Caco-2 (cell line): ENCODE measurements around the gene SART3. TPM values are rescaled to one million over a fixed set of nuclear protein-coding genes. Genes with fewer than 3 reads are reported as not detected.

Source experiments
- BruUV-seq: library from RNA; stranded (reverse); fragments of 400-500 nt; replicated peaks from 2 replicates; lab custom pipeline; 2021; lab: Mats Ljungman, UMichigan
- CTCF ChIA-PET: fragments of 300-600 bp; sonication (Branson Sonifier 250); formaldehyde crosslinking; loops from one replicate; lab custom pipeline; 2022; ENCODE audit warnings: antibody characterized with exemption; lab: Charles Lee
- POLR2A ChIA-PET: fragments of 300-600 bp; sonication (Branson Sonifier 250); formaldehyde crosslinking; loops from one replicate; lab custom pipeline; 2022; ENCODE audit warnings: antibody characterized with exemption; lab: Charles Lee
- DNase-seq, 2 experiments: peaks; one replicate each; pipeline versions ENCODE4 v3.0.0 to v3.0.0-alpha.2; 2020 to 2022
- H3K27me3 ChIP-seq: replicated peaks from 2 replicates; pipeline ENCODE4 v1.6.0; 2011; ENCODE audit warnings: low read length; ENCODE audit not compliant: control insufficient read depth, insufficient read depth
- H3K36me3 ChIP-seq: 2 replicates; pipeline ENCODE4 v1.5.1; 2011; ENCODE audit warnings: low read length; ENCODE audit not compliant: control insufficient read depth, insufficient read depth
- H3K4me1 ChIP-seq: fragments of 250-450 bp; sonication (Bioruptor Pico); 2 replicates; pipeline ENCODE4 v1.5.1; 2020; ENCODE audit warnings: mild to moderate bottlenecking
- H3K4me3 ChIP-seq: 2 replicates; pipeline ENCODE4 v1.5.1; 2011; ENCODE audit warnings: low read depth, mild to moderate bottlenecking, control low read depth, low read length
- H3K9me3 ChIP-seq: fragments of 250-450 bp; sonication (Bioruptor Pico); 2 replicates; pipeline ENCODE4 v1.5.1; 2020; ENCODE audit warnings: mild to moderate bottlenecking, moderate library complexity
- H3K27ac Mint-ChIP-seq: one replicate; pipeline ENCODE4 v1.8.0; 2022; ENCODE audit warnings: mixed read lengths; ENCODE audit not compliant: unreplicated experiment
- H3K27me3 Mint-ChIP-seq: one replicate; pipeline ENCODE4 v1.8.0; 2022; ENCODE audit warnings: mixed read lengths; ENCODE audit not compliant: insufficient read depth, unreplicated experiment
- H3K36me3 Mint-ChIP-seq: one replicate; pipeline ENCODE4 v1.8.0; 2022; ENCODE audit warnings: mild to moderate bottlenecking, mixed read lengths; ENCODE audit not compliant: insufficient read depth, unreplicated experiment
- H3K4me1 Mint-ChIP-seq: one replicate; pipeline ENCODE4 v1.8.0; 2022; ENCODE audit warnings: low read depth, mixed read lengths; ENCODE audit not compliant: unreplicated experiment
- H3K4me3 Mint-ChIP-seq: one replicate; pipeline ENCODE4 v1.8.0; 2022; ENCODE audit warnings: mild to moderate bottlenecking, moderate library complexity, mixed read lengths; ENCODE audit not compliant: unreplicated experiment
- H3K9me3 Mint-ChIP-seq: one replicate; pipeline ENCODE4 v1.8.0; 2022; ENCODE audit warnings: mixed read lengths; ENCODE audit not compliant: unreplicated experiment
- intact Hi-C: fragments of 100-400 bp; cut with micrococcal nuclease; formaldehyde crosslinking; loops from one replicate; pipeline ENCODE4 v1.10.0; 2022; ENCODE audit not compliant: unreplicated experiment
- total RNA-seq: library from RNA; stranded (reverse); gene quantifications from 2 replicates; pipeline ENCODE4 v1.2.3, GENCODE V29; 2022
- TF ChIP-seq, protein P1 (sequence below), 2 experiments: fragments of 200-600 bp in 1 of 2; IDR thresholded peaks; 1 replicate in 1 of 2; 2 replicates in 1 of 2; pipeline versions ENCODE4 v1.5.1 to v1.8.0; 2011 to 2022; ENCODE audit warnings: antibody characterized with exemption in 1 of 2, control low read depth in 1 of 2, inconsistent platforms in 1 of 2, low read depth in 1 of 2, low read length in 1 of 2, mild to moderate bottlenecking in 1 of 2, moderate library complexity in 1 of 2; ENCODE audit not compliant: insufficient read depth in 1 of 2, severe bottlenecking in 1 of 2, unreplicated experiment in 1 of 2

SART3 gene
- total RNA-seq, 1 experiment from 2014 or later: 77.3 TPM

DNA sequence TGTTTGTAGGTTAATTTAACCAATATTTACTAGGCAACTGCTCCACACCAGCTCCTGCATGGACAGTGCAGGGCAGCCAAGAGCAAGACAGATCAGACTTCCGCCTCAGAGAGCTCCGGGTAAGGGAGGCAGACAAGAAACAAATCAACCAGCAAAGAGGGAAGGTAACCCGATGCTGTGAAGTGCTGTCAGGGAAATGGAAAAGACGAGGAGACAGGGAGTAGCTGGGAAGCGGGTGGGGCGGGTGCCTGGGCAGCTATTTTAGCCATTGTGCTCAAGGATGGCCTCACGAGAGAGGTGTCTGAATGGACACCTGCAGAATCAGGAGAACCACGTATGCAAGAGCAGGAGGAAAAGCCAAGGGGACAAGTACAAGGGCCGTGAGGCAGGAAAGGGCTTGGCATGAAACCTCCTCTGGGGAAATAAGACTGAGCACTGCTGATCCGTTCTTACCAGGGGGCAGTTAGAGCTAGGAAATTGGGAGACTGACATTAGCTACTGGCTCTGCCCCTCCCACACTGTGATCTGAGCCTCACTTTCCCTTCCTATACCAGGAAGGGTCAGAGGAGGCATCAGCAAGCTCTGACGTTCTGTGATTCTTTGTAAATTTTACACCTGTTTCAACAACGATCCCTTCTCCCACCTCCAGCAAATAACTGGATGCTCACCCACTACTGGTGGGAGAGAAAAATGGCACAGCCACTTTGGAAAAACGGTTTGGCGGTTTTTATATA lies 43.4 kb upstream of the SART3 start:
- CTCF ChIA-PET: no interaction called here

DNA sequence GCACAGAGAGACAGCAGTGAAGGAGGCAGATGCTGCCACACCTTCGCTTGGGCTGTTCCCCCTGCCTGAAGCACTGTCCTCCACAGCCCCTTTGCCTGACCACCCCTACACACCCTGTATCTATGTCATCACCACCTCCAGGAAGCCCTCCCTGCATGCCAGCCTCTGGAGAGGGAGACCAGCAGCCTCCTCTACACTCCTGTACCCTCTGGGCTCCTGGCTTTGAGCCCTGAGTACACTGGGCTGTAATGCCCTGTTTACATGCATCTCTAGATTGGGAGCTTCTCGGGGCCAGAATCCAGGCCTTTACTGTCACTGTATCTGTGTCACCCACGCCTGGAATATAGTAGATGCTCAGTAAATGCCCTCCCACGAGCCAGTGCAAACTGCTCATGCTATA lies 42.8 kb upstream of the SART3 start:
- CTCF ChIA-PET: no interaction called here
- no peak for DNase-seq

More for the DNA sequence above, 43.4 kb upstream of the SART3 start:
- no peaks in the 10 kb centered on the region for H3K4me1 ChIP-seq
- H3K4me3 ChIP-seq: no peak overlapping the region
- intact Hi-C loops: no loop called here
- H3K9me3 ChIP-seq: no peaks in the 10 kb centered on the region
- Mint-ChIP-seq H3K4me1 (no peaks in the 10 kb centered on the region), H3K27ac (no peak overlapping the region), H3K9me3 (no peaks in the 10 kb centered on the region), H3K4me3 (no peak overlapping the region), H3K27me3 (peaks cover 6% of the 10 kb centered on the region), H3K36me3 (no peaks in the 10 kb centered on the region)
- H3K36me3 ChIP-seq: no peaks in the 10 kb centered on the region
- no peak for DNase-seq
- TF ChIP-seq, protein P1, sequence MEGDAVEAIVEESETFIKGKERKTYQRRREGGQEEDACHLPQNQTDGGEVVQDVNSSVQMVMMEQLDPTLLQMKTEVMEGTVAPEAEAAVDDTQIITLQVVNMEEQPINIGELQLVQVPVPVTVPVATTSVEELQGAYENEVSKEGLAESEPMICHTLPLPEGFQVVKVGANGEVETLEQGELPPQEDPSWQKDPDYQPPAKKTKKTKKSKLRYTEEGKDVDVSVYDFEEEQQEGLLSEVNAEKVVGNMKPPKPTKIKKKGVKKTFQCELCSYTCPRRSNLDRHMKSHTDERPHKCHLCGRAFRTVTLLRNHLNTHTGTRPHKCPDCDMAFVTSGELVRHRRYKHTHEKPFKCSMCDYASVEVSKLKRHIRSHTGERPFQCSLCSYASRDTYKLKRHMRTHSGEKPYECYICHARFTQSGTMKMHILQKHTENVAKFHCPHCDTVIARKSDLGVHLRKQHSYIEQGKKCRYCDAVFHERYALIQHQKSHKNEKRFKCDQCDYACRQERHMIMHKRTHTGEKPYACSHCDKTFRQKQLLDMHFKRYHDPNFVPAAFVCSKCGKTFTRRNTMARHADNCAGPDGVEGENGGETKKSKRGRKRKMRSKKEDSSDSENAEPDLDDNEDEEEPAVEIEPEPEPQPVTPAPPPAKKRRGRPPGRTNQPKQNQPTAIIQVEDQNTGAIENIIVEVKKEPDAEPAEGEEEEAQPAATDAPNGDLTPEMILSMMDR (IDR thresholded peaks at IDR 0.05; ENCODE audit: insufficient read depth in 1 of 2, low read depth in 1 of 2, low read length in 1 of 2, severe bottlenecking in 1 of 2, unreplicated experiment in 1 of 2): no peak
- no peaks in the 10 kb centered on the region for H3K27me3 ChIP-seq
- no TSS peak for BruUV-seq
- POLR2A ChIA-PET: no interaction called here

DNA sequence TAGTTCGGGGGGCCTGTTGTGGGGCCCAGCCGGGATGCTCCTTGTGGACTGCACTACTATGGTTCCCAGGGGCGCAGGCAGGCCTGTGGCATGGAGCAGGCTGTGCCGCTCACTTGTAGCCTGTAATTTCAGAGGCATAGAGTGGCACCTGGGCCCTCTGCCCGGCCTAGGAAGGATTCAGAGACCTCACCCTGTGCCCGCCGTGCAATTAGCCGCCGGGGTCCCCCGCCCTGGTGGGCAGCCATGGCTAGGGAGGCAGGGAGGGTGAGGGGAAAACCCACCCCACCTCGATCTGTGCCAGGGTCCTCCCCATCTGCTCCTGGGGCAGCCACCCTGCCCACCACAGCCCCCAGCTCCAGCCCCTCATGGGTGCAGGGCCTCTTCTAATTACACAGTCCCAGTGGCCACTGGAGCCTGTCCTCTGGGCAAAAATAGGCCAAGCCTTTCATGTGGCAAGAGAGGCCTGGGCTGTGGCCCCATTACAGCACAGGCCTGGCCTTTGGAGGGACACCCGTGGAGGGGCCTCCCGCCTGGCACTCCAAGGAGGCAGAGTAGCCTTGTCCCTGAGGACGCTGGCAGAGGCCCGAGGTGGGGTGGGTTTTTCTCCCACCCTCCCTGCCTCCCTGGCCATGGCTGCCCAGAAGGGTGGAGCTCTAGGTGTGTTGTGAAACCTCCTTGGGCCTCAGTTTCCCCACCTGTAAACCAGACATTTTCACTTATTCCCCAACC lies 42.2 kb upstream of the SART3 start:
- CTCF ChIA-PET: interaction anchor here (0.5 kb wide), 1 partner anchor 350 kb away, joined by 7 read pairs; no protein-coding TSS in a partner anchor
- H3K4me3 ChIP-seq: no peak overlapping the region
- POLR2A ChIA-PET: no interaction called here
- no peaks in the 10 kb centered on the region for H3K36me3 Mint-ChIP-seq
- H3K4me1 ChIP-seq: no peaks in the 10 kb centered on the region
- H3K27me3 Mint-ChIP-seq: peaks cover 6% of the 10 kb centered on the region
- TF ChIP-seq, protein P1 (IDR thresholded peaks at IDR 0.05; ENCODE audit: insufficient read depth in 1 of 2, low read depth in 1 of 2, low read length in 1 of 2, severe bottlenecking in 1 of 2, unreplicated experiment in 1 of 2): no peak
- no peaks in the 10 kb centered on the region for H3K9me3 Mint-ChIP-seq
- no peak for DNase-seq
- no peak overlapping the region for H3K27ac Mint-ChIP-seq
- no peaks in the 10 kb centered on the region for H3K9me3 ChIP-seq
- BruUV-seq: no TSS peak
- intact Hi-C loops: no loop called here
- no peak overlapping the region for H3K4me3 Mint-ChIP-seq
- H3K27me3 ChIP-seq: no peaks in the 10 kb centered on the region
- H3K36me3 ChIP-seq: no peaks in the 10 kb centered on the region
- H3K4me1 Mint-ChIP-seq: no peaks in the 10 kb centered on the region

More for the DNA sequence above, 42.8 kb upstream of the SART3 start:
- Histone ChIP-seq H3K9me3 (no peaks in the 10 kb centered on the region), H3K4me3 (no peak overlapping the region), H3K4me1 (no peaks in the 10 kb centered on the region), H3K36me3 (no peaks in the 10 kb centered on the region), H3K27me3 (no peaks in the 10 kb centered on the region)
- Mint-ChIP-seq H3K27me3 (peaks cover 6% of the 10 kb centered on the region), H3K27ac (no peak overlapping the region), H3K4me1 (no peaks in the 10 kb centered on the region), H3K9me3 (no peaks in the 10 kb centered on the region), H3K36me3 (no peaks in the 10 kb centered on the region), H3K4me3 (no peak overlapping the region)
- intact Hi-C loops: no loop called here
- TF ChIP-seq, protein P1 (IDR thresholded peaks at IDR 0.05; ENCODE audit: insufficient read depth in 1 of 2, low read depth in 1 of 2, low read length in 1 of 2, severe bottlenecking in 1 of 2, unreplicated experiment in 1 of 2): no peak
- POLR2A ChIA-PET: no interaction called here
- BruUV-seq: no TSS peak
